Suprapubic skin (tissue), 4 donors: ENCODE measurements around the gene HNRNPA2B1. TPM values are rescaled to one million over a fixed set of nuclear protein-coding genes. Genes with fewer than 3 reads are reported as not detected.
"Not testable (repeated sequence)": the region's sequence is repeated elsewhere in the genome, so short reads cannot be mapped to it uniquely, and the experiment has no call there.

Experiments used
- DNase-seq, 2 donors: peaks; one replicate each; pipeline ENCODE4 v3.0.0-alpha.2; 2019; ENCODE audit warnings: low spot score in 2 of 2
- H3K27ac ChIP-seq: fragments of 200-600 bp; sonication (generic); one replicate; pipeline ENCODE4 v1.5.1; 2019
- H3K27me3 ChIP-seq: fragments of 200-600 bp; sonication (generic); one replicate; pipeline ENCODE4 v1.5.1; 2019
- H3K36me3 ChIP-seq: fragments of 200-600 bp; sonication (generic); one replicate; pipeline ENCODE4 v1.5.1; 2019
- H3K4me1 ChIP-seq: fragments of 200-600 bp; sonication (generic); one replicate; pipeline ENCODE4 v1.5.1; 2019
- H3K4me3 ChIP-seq: fragments of 200-600 bp; sonication (generic); one replicate; pipeline ENCODE4 v1.5.1; 2019; ENCODE audit warnings: mild to moderate bottlenecking
- H3K9me3 ChIP-seq: fragments of 200-600 bp; sonication (generic); one replicate; pipeline ENCODE4 v1.5.1; 2019
- CTCF ChIP-seq, 2 donors: fragments of 200-600 bp in 1 of 2; fragments of 450-650 bp in 1 of 2; sonication (generic) in 1 of 2; IDR thresholded peaks; one replicate each; pipeline ENCODE4 v1.5.1; 2016 to 2019; ENCODE audit warnings: antibody characterized with exemption in 2 of 2, mild to moderate bottlenecking in 1 of 2, moderate library complexity in 1 of 2
- EP300 ChIP-seq: sonication (generic); formaldehyde crosslinking; IDR thresholded peaks from one replicate; pipeline ENCODE4 v1.6.1; 2017; ENCODE audit warnings: antibody characterized with exemption
- POLR2A ChIP-seq, 2 donors: fragments of 450-650 bp; IDR thresholded peaks; one replicate each; pipeline ENCODE4 v1.6.1; 2017; ENCODE audit warnings: antibody characterized with exemption in 2 of 2, mild to moderate bottlenecking in 2 of 2, moderate library complexity in 2 of 2
- POLR2AphosphoS5 ChIP-seq, 3 donors: sonication (generic); formaldehyde crosslinking; IDR thresholded peaks; one replicate each; pipeline ENCODE4 v1.6.1; 2017; ENCODE audit warnings: antibody characterized with exemption in 3 of 3
- WGBS: methylation state at CpG from one replicate; pipeline ENCODE4 v1.1.5; 2018; 5-methylcytosine and 5-hydroxymethylcytosine counted together
- total RNA-seq, 4 donors: library from RNA; depleted of rRNA; stranded (reverse); fragments of >200 nt; gene quantifications; one replicate each; pipeline ENCODE4 v1.1.0, GENCODE V29; 2016

HNRNPA2B1 gene
- total RNA-seq, 4 donors from 2014 or later = 88.2 to 228 (median 137) TPM

- 60% methylated on average over 15 of the region's 15 CpGs for WGBS
- H3K27me3 ChIP-seq = peaks cover 18% of the 10 kb centered on the region
- no peaks in the 10 kb centered on the region for H3K36me3 ChIP-seq
- peak overlapping the region; percentile 75 for H3K4me3 ChIP-seq
- H3K4me1 ChIP-seq = peaks cover 50% of the 10 kb centered on the region
- TF ChIP-seq POLR2A (IDR thresholded peaks at IDR 0.05) (no peak), CTCF (IDR thresholded peaks at IDR 0.05) (no peak), POLR2AphosphoS5 (IDR thresholded peaks at IDR 0.05) (no peak)
- peak in 1 of 2 donors; percentile 67 for DNase-seq
- no peaks in the 10 kb centered on the region for H3K9me3 ChIP-seq
- H3K27ac ChIP-seq = peak overlapping the region; percentile 10
Measured at GRCh38 chr7:26153823-26154783, 46.4 kb downstream of the HNRNPA2B1 start.

- peak overlapping the region; percentile 19 for H3K27ac ChIP-seq
- 45% methylated on average over 18 of the region's 18 CpGs for WGBS
- DNase-seq = peak in 1 of 2 donors; percentile 54
- TF ChIP-seq POLR2A (IDR thresholded peaks at IDR 0.05) (no peak), EP300 (no peak), POLR2AphosphoS5 (IDR thresholded peaks at IDR 0.05) (no peak), CTCF (IDR thresholded peaks at IDR 0.05) (no peak)
- H3K9me3 ChIP-seq = no peaks in the 10 kb centered on the region
- H3K4me1 ChIP-seq = peaks cover 50% of the 10 kb centered on the region
- peaks cover 18% of the 10 kb centered on the region for H3K27me3 ChIP-seq
- H3K4me3 ChIP-seq = peak overlapping the region; percentile 75
- no peaks in the 10 kb centered on the region for H3K36me3 ChIP-seq
Measured at GRCh38 chr7:26153241-26153822, 47.2 kb downstream of the HNRNPA2B1 start.

GRCh38 chr7:26152782-26153240, 47.7 kb downstream of the HNRNPA2B1 start:
- Histone ChIP-seq H3K27me3 (peaks cover 18% of the 10 kb centered on the region), H3K27ac (peak overlapping the region; percentile 62), H3K4me3 (peak overlapping the region; percentile 75), H3K4me1 (peaks cover 50% of the 10 kb centered on the region)
- not testable (repeated sequence) for DNase-seq, H3K36me3 ChIP-seq, H3K9me3 ChIP-seq
- no CpG with 5 or more reads among the region's 54 CpGs for WGBS

GRCh38 chr7:26151953-26152781, 48.4 kb downstream of the HNRNPA2B1 start, which contains the start of gene NFE2L3:
Gene NFE2L3, plus strand, starts transcription at chr7:26152198. Its CDS starts 301 bp downstream, at chr7:26152499.
- DNase-seq = peak; percentile 66 to 77
- H3K9me3 ChIP-seq = no peaks in the 10 kb centered on the region
- no peaks in the 10 kb centered on the region for H3K36me3 ChIP-seq
- TF ChIP-seq CTCF (IDR thresholded peaks at IDR 0.05) (peak in 1 of 2 donors; percentile 7), EP300 (no peak)
- H3K4me1 ChIP-seq = peaks cover 50% of the 10 kb centered on the region
- peaks cover 18% of the 10 kb centered on the region for H3K27me3 ChIP-seq
- peak within 1 kb of the TSS; percentile 62 for H3K27ac ChIP-seq
- WGBS = under 1% methylated on average over 21 of the region's 95 CpGs
- peak within 1 kb of the TSS; percentile 75 for H3K4me3 ChIP-seq

- Histone ChIP-seq H3K27ac (peak overlapping the region; percentile 62), H3K36me3 (no peaks in the 10 kb centered on the region), H3K9me3 (no peaks in the 10 kb centered on the region), H3K27me3 (peaks cover 18% of the 10 kb centered on the region), H3K4me3 (peak overlapping the region; percentile 75), H3K4me1 (peaks cover 50% of the 10 kb centered on the region)
- TF ChIP-seq EP300 (no peak), POLR2AphosphoS5 (IDR thresholded peaks at IDR 0.05) (no peak), POLR2A (IDR thresholded peaks at IDR 0.05) (no peak), CTCF (IDR thresholded peaks at IDR 0.05) (no peak)
- WGBS = 67% methylated on average over 10 of the region's 10 CpGs
- no peak for DNase-seq
Measured at GRCh38 chr7:26151650-26151952, 48.9 kb downstream of the HNRNPA2B1 start.
